ENCODE results near the gene NLRP5. TPM values are rescaled to one million over a fixed set of nuclear protein-coding genes. Genes with fewer than 3 reads are reported as not detected.
A peak's percentile ranks its signal among the peaks of the same experiment; 100 is the strongest.

Gene NLRP5
- polyA plus RNA-seq, 2 of the 4 experiments (the other 2 are of a cell fraction), result not detected

DNA sequence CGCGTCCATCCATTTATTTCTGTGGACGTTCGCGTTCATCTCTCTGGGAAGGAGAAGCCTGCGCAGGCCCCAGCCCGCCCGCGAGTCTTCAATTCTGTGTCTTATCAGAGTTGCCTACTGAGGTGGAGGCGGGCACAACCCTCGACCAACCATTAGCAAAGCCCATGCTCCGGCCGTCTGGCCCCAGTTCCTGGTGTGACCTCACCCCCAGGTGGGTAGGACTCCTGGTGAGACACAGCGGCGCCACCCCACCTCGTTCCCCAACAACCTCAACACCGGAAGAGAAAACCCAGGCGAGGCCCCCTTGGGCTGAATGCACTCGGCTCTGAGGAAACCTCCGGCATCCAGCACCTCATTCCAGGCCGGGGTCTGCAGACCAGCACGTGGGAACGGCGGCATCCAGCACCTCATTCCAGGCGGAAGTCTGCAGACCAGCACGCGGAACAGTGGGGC is 119.8 kb downstream of the NLRP5 start:
- Histone ChIP-seq H3K4me1 (peaks cover 10% of the 10 kb centered on the region; the same call in 2 of the 3 replicates), H3K4me2 (no peak overlapping the region), H3K4me3 (no peak overlapping the region), H3K27ac (no peak overlapping the region), H3K9me3 (no peaks in the 10 kb centered on the region)
- DNase-seq (ENCODE audit: low read depth in 1 of 2, low spot score in 1 of 2), result no peak
- TF ChIP-seq RFX5 (IDR thresholded peaks at IDR 0.05) (no peak), MAFK (IDR thresholded peaks at IDR 0.05; ENCODE audit: partially characterized antibody) (no peak), HEYL (CRISPR knock-in tag; IDR thresholded peaks at IDR 0.05) (no peak), TP53 (CRISPR knock-in tag; IDR thresholded peaks at IDR 0.05) (no peak), FOSB (CRISPR knock-in tag; IDR thresholded peaks at IDR 0.05) (no peak), BHLHE40 (IDR thresholded peaks at IDR 0.05; ENCODE audit: low read depth, low read length) (no peak)
- TF ChIP-seq, protein P1, sequence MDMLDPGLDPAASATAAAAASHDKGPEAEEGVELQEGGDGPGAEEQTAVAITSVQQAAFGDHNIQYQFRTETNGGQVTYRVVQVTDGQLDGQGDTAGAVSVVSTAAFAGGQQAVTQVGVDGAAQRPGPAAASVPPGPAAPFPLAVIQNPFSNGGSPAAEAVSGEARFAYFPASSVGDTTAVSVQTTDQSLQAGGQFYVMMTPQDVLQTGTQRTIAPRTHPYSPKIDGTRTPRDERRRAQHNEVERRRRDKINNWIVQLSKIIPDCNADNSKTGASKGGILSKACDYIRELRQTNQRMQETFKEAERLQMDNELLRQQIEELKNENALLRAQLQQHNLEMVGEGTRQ (IDR thresholded peaks at IDR 0.05), result no peak
- ATAC-seq, result no peak
- ChIA-PET POLR2A (no interaction called here), CTCF (no interaction called here)
- FAIRE-seq, result no peak
- WGBS (ENCODE audit: missing lambda C conversion rate), result 91% methylated on average over 27 of the region's 27 CpGs

DNA sequence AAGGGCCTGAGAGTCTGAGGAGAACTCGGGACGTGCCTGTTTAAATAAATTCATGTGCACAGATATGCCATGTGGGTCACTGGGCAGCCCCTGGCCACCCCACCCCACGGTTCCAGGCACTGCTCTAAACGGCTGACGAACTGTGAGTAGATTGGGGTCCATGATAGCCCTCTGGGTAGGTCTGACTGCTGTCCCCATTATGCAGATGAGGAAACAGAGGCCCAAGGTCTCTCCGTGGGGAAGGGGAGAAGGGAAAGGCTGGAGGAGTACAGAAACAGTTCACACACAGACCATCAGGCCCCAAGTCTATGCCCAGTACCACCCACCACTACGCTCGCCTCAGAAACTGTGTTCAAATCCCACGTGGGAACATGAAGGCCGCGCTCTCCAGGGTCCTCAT is 120.4 kb downstream of the NLRP5 start:
- CTCF ChIA-PET, result interaction anchor here (1.7 kb wide), 2 partner anchors 26 to 27 kb away, joined by 4 read pairs; no protein-coding TSS in a partner anchor
- POLR2A ChIA-PET, result no interaction called here
- H3K4me3 ChIP-seq, result no peak overlapping the region
- DNase-seq (ENCODE audit: low read depth in 1 of 2, low spot score in 1 of 2) (no peak), FAIRE-seq (no peak), ATAC-seq (no peak)
- TF ChIP-seq TP53 (CRISPR knock-in tag; IDR thresholded peaks at IDR 0.05) (no peak), HOXB13 (CRISPR knock-in tag; IDR thresholded peaks at IDR 0.05; ENCODE audit: low read depth) (no peak), KDM1A (IDR thresholded peaks at IDR 0.05; ENCODE audit: low read depth) (no peak)
- TF ChIP-seq, protein P2, sequence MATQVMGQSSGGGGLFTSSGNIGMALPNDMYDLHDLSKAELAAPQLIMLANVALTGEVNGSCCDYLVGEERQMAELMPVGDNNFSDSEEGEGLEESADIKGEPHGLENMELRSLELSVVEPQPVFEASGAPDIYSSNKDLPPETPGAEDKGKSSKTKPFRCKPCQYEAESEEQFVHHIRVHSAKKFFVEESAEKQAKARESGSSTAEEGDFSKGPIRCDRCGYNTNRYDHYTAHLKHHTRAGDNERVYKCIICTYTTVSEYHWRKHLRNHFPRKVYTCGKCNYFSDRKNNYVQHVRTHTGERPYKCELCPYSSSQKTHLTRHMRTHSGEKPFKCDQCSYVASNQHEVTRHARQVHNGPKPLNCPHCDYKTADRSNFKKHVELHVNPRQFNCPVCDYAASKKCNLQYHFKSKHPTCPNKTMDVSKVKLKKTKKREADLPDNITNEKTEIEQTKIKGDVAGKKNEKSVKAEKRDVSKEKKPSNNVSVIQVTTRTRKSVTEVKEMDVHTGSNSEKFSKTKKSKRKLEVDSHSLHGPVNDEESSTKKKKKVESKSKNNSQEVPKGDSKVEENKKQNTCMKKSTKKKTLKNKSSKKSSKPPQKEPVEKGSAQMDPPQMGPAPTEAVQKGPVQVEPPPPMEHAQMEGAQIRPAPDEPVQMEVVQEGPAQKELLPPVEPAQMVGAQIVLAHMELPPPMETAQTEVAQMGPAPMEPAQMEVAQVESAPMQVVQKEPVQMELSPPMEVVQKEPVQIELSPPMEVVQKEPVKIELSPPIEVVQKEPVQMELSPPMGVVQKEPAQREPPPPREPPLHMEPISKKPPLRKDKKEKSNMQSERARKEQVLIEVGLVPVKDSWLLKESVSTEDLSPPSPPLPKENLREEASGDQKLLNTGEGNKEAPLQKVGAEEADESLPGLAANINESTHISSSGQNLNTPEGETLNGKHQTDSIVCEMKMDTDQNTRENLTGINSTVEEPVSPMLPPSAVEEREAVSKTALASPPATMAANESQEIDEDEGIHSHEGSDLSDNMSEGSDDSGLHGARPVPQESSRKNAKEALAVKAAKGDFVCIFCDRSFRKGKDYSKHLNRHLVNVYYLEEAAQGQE (IDR thresholded peaks at IDR 0.05), result no peak
- H3K9me3 ChIP-seq, result no peaks in the 10 kb centered on the region
- no peak overlapping the region for H3K27ac ChIP-seq
- peaks cover 15% of the 10 kb centered on the region; the same call in 2 of the 3 replicates for H3K4me1 ChIP-seq
- WGBS (ENCODE audit: missing lambda C conversion rate), result 90% methylated on average over 11 of the region's 11 CpGs
- H3K4me2 ChIP-seq, result no peak overlapping the region

DNA sequence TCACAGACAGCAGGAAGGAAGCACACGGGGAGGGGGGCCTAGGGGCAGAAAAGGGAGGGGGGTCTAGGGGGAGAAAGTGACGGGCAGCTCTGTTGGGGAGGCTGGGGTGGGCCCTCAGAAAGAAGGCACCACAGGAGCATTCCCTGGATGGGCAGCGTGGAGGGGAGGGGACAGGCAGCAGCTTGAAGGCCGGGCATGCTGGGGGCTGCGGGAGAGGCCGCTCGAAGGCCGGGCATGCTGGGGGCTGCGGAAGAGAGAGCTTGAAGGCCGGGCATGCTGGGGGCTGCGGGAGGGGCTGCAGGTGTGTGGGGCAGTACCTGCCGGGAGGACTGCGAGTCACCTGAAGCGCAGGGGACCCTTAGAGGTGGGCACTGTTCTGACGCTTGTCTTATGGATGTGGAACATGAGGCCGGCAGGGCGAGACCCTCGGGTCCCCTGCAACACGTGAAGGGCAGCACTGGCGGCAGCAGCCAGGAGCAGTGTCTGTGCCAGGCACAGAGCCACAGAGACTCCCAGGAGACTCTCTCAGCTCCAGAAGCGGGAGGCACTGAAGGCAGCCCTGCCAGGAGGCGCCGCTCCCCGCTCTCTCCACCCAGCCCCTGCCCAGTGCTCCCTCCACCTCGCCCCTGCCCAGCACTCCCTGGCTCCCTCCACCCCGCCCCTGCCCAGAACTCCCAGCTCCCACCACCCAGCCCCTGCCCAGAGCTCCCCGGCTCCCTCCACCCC is 121.2 kb downstream of the NLRP5 start:
- H3K4me1 ChIP-seq, result peaks cover 18% of the 10 kb centered on the region; the same call in 2 of the 3 replicates
- H3K9me3 ChIP-seq, result no peaks in the 10 kb centered on the region
- no peak overlapping the region for H3K4me3 ChIP-seq
- ChIA-PET POLR2A (interaction anchor here (0.9 kb wide), 1 partner anchor 13 kb away, joined by 3 read pairs; the partner anchor contains the start of gene ZNF787), CTCF (interaction anchor here (0.6 to 1.7 kb wide), 4 partner anchors 27 to 225 kb away, joined by 3 to 4 read pairs (median 4); no protein-coding TSS in a partner anchor)
- TF ChIP-seq TP53 (CRISPR knock-in tag; IDR thresholded peaks at IDR 0.05), result no peak
- TF ChIP-seq, protein P1 (IDR thresholded peaks at IDR 0.05), result no peak
- no peak for TF ChIP-seq NR3C1 (IDR thresholded peaks at IDR 0.05)
- TF ChIP-seq EHMT2 (IDR thresholded peaks at IDR 0.05; ENCODE audit: low read depth), result no peak
- TF ChIP-seq HOXB5 (CRISPR knock-in tag; IDR thresholded peaks at IDR 0.05), result no peak
- TF ChIP-seq ZC3H11A (IDR thresholded peaks at IDR 0.05), result no peak
- H3K4me2 ChIP-seq, result no peak overlapping the region
- DNase-seq (ENCODE audit: low read depth in 1 of 2, low spot score in 1 of 2) (no peak), FAIRE-seq (no peak), ATAC-seq (peak in 1 of 2 experiments; percentile 12; a peak in 3 of 6 replicates)
- no peak overlapping the region for H3K27ac ChIP-seq
- 88% methylated on average over 23 of the region's 27 CpGs for WGBS (ENCODE audit: missing lambda C conversion rate)
